Loucy (cell line): Measurements from ENCODE around the gene NF1.

Experiments
- EZH2phosphoT487 ChIP-seq: fragments of 200-600 bp; IDR thresholded peaks from 2 replicates; pipeline ENCODE4 v1.6.1; 2018; ENCODE audit warnings: antibody characterized with exemption, mild to moderate bottlenecking, moderate library complexity, borderline replicate concordance
- TF ChIP-seq, protein P1 (sequence below): fragments of 200-600 bp; sonication (generic); conservative IDR thresholded peaks from 2 replicates; pipeline ENCODE4 v1.5.1; 2014; ENCODE audit warnings: mild to moderate bottlenecking, antibody characterized with exemption, low read length

DNA sequence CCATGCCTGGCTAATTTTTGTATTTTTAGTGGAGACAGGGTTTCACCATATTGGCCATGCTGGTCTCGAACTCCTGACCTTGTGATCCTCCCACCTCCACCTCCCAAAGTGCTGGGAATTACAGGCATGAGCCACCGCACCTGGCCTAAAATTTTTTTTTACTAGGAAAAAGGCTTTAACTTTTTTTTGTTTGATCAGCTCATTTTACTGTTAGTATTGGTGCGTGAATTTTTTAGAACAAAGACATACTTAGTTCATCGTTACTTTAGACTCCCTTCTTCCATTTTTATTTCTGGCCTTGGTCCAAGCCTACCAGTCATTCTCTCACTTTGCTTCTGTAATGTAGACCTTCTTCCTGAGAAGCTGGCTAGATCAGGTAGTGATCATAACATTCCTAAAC is 271.3 kb downstream of the NF1 start:
- TF ChIP-seq, protein P1, sequence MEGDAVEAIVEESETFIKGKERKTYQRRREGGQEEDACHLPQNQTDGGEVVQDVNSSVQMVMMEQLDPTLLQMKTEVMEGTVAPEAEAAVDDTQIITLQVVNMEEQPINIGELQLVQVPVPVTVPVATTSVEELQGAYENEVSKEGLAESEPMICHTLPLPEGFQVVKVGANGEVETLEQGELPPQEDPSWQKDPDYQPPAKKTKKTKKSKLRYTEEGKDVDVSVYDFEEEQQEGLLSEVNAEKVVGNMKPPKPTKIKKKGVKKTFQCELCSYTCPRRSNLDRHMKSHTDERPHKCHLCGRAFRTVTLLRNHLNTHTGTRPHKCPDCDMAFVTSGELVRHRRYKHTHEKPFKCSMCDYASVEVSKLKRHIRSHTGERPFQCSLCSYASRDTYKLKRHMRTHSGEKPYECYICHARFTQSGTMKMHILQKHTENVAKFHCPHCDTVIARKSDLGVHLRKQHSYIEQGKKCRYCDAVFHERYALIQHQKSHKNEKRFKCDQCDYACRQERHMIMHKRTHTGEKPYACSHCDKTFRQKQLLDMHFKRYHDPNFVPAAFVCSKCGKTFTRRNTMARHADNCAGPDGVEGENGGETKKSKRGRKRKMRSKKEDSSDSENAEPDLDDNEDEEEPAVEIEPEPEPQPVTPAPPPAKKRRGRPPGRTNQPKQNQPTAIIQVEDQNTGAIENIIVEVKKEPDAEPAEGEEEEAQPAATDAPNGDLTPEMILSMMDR, result no peak
- TF ChIP-seq EZH2phosphoT487, result no peak
